HFF-Myc (cell line): Measurements from ENCODE around the gene PELI2.

Source experiments
- DNase-seq: peaks from one replicate; pipeline ENCODE4 v3.0.0-alpha.2; 2011; ENCODE audit warnings: low read depth; ENCODE audit errors: extremely low read depth
- H3K4me3 ChIP-seq: replicated peaks from 2 replicates; pipeline ENCODE4 v1.5.1; 2011; ENCODE audit warnings: low read depth, mild to moderate bottlenecking, control low read depth, low read length
- TF ChIP-seq, protein P1 (sequence below): IDR thresholded peaks from 2 replicates; pipeline ENCODE4 v1.5.1; 2012; ENCODE audit warnings: mild to moderate bottlenecking, low read depth, low read length, control low read depth; ENCODE audit errors: missing control alignments

Gene PELI2

DNA sequence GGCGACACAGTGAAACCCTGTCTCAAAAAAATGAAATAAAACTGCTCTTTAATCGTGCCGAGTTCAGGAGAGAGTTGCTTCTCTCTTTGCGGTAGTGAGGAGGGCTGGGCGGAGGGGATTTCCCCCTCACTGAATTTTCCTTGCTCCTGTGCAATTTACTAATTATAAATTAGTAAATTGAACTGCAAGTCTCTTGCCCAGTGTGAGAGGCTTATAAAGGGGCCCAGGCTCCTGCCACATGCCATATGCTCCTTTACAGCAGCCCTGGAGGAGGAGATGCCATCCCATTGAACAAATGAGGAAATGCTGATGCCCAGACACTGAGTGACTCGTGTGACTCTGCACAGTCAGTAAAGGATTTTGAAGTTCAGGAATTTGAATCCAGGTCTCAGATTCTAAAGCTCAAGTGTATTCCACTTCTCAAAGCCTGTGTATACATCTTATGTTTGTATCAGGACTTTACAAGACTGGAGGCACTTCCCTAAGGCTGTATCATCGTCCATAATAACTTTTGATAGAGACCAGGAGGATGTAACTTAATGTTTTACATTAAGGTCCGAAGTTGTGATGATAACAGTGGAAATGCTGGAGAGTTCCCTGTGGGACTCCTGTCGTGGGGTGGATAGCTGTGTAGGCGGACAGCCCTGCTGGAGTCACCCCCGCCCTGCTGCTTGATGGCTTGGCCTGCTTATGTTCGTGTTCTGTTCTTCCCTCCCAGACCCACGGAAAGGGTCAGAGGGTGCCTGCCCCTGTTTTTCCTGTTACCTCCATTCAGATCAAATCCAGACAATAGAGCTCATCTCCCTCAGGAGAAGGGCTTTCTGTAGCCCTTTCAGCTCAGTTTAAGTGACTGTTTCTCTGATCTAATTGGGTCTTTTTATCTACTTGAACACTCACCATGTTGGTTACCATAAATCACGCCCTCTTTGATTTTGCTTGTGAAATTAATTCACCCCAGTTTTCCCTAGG is 13.9 kb downstream of the PELI2 start:
- TF ChIP-seq, protein P1, sequence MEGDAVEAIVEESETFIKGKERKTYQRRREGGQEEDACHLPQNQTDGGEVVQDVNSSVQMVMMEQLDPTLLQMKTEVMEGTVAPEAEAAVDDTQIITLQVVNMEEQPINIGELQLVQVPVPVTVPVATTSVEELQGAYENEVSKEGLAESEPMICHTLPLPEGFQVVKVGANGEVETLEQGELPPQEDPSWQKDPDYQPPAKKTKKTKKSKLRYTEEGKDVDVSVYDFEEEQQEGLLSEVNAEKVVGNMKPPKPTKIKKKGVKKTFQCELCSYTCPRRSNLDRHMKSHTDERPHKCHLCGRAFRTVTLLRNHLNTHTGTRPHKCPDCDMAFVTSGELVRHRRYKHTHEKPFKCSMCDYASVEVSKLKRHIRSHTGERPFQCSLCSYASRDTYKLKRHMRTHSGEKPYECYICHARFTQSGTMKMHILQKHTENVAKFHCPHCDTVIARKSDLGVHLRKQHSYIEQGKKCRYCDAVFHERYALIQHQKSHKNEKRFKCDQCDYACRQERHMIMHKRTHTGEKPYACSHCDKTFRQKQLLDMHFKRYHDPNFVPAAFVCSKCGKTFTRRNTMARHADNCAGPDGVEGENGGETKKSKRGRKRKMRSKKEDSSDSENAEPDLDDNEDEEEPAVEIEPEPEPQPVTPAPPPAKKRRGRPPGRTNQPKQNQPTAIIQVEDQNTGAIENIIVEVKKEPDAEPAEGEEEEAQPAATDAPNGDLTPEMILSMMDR: no peak
- H3K4me3 ChIP-seq: no peak overlapping the region
- DNase-seq: no peak

DNA sequence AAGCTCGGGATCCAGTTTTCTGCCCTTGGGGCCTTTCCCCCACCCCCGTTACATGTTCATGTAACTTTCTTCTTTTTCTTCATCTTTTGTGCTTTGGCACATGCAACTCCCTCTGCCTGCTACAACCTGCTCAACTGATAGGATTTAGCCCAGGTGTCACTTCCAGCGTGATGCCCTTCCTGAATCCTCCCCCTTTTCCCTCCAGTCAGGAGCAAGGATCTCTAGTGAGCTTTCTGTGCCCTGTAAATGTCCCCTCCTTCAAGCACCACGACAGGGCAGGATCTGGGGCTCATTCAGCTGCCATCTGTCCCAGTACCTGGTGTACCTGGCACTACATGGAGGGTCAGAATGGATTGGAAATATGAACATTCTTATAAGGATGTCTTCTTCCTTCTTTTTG is 15.3 kb downstream of the PELI2 start:
- H3K4me3 ChIP-seq: no peak overlapping the region
- DNase-seq: no peak
- TF ChIP-seq, protein P1: no peak

DNA sequence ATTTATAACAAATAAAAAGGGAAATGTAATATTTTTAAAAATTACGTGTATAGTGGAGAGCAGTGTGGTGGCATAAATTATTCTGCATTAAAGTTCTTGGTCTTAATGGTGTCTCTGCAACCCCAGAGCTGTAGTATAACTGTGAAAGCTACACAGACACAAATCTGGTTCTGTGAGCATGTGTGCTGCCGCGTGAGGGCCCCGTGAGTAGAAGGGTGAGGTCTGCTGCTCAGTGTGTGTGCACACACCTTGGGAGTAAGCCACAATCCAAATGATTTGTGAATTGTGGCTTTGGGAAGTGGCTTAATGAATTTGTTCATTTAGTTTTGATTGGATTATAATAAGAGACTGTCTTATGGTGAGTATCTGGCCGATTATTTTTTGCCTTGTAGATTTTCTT is 16.8 kb downstream of the PELI2 start:
- no peak for DNase-seq
- TF ChIP-seq, protein P1: no peak
- no peak overlapping the region for H3K4me3 ChIP-seq

DNA sequence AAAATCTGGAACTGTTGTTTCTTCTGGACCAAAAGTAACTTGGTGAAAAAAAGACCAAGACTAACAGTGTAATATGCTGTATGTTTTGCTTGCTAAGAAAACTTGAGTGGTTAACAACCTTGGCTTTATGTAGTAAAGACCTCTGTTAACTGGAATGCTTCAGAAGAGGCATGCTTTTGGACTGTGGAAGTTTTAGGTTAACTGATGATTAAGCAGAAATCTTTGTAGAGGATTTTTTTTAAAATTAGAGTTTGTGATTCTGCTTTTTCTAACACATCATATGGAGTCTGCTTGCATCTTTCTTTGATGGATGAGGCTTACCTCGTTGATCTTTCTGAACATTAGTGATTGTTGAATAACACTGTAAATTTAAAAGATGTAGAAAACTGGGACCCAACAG is 17.5 kb downstream of the PELI2 start:
- no peak for DNase-seq
- TF ChIP-seq, protein P1: no peak
- H3K4me3 ChIP-seq: no peak overlapping the region

DNA sequence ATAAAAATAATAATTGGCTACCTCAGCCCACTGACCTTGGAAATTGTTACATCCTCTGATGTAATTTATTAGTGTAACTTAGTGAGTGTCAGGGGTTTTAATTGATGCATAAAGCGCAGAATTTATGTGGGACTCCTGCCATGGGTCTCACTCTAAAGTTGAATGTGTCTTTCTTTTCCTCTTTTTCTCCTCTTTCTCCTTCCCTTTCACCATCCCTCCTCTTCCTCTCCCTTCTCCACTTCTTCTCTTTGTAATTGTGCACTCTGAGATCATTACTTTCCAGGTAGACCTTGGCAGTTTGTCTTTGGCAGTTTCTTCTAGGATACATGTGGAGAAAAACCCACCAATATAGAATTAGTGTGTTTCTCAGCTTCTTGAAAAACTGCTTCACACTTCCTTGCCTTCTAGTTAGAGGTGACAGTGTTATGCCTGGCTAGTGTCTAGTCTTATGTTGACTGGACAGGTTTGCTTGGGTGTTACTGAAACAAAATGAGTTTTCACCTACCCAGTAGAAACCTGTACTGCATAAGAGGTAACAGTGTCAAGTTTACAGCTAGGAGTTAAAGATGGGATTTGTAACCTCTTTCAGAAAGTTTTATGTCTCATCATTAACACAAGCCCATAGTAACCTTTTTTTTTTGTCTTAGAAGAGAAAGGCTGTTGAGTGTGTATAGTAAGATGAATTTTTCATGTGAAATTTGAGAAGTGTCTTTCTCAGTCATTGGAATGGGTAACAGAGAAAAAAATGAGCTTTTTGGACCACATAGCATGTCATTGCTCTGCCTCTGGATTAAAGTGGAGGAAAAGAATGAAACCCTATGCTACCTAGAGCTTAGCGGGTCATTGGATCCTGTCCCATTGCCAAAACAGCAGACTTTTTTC is 18.6 kb downstream of the PELI2 start:
- TF ChIP-seq, protein P1: no peak
- no peak overlapping the region for H3K4me3 ChIP-seq
- DNase-seq: no peak

DNA sequence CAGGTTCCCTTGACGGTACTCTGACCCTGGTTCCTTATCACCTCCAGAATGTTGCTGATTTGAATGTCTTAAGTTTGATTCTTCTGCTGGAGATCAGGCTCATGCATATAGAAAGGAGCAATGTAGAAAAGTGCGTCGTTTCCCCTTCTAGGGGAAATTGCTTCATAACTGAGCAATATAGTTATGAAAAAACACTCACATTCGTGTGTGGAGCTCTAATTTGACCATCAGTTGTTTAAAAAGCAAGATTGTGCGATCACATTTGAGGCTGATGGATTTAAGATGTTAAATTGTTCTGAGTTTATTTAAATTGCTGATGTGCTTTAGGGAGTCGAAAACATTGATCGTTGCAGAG is 19.2 kb downstream of the PELI2 start:
- DNase-seq: no peak
- TF ChIP-seq, protein P1: no peak
- no peak overlapping the region for H3K4me3 ChIP-seq
